ENCODE data around the gene SAXO1. TPM values are rescaled to one million over a fixed set of nuclear protein-coding genes. Genes with fewer than 3 reads are reported as not detected.
A peak's percentile ranks its signal among the peaks of the same experiment; 100 is the strongest.

SAXO1 gene
- total and polyA plus RNA-seq, 9 donors: 0.04 to 0.22 (median 0.11) TPM

- peak; percentile 85 for DNase-seq
- no peaks in the 10 kb centered on the region for H3K27me3 ChIP-seq (ENCODE audit: control insufficient read depth, insufficient read depth, low read length)
- no peaks in the 10 kb centered on the region for H3K36me3 ChIP-seq (ENCODE audit: control insufficient read depth, insufficient read depth, low read length)
- WGBS (ENCODE audit: insufficient coverage): 33% methylated on average over 1 of the region's 4 CpGs
- H3K4me3 ChIP-seq (ENCODE audit: low read length): no peak overlapping the region
- no peak overlapping the region for H3K27ac ChIP-seq (ENCODE audit: low read length)
- no peaks in the 10 kb centered on the region for H3K9me3 ChIP-seq (replicated peaks; ENCODE audit: control insufficient read depth, low read depth, low read length)
- peaks cover 15% of the 10 kb centered on the region for H3K4me1 ChIP-seq (ENCODE audit: control insufficient read depth, insufficient read depth, low read length)
These were observed 112.6 kb downstream of the SAXO1 start for GRCh38 chr9:18920141-18921084.

GRCh38 chr9:18911714-18912342 is 121.2 kb downstream of the SAXO1 start:
- 89% methylated on average over 3 of the region's 9 CpGs for whole genome bisulfite sequencing (ENCODE audit: insufficient coverage)
- no peak overlapping the region for H3K27ac ChIP-seq (ENCODE audit: low read length)
- peaks cover 19% of the 10 kb centered on the region for H3K4me1 ChIP-seq (ENCODE audit: control insufficient read depth, insufficient read depth, low read length)
- peaks cover 3% of the 10 kb centered on the region for H3K36me3 ChIP-seq (ENCODE audit: control insufficient read depth, insufficient read depth, low read length)
- DNase-seq: no peak
- H3K27me3 ChIP-seq (ENCODE audit: control insufficient read depth, insufficient read depth, low read length): no peaks in the 10 kb centered on the region
- H3K4me3 ChIP-seq (ENCODE audit: low read length): no peak overlapping the region
- H3K9me3 ChIP-seq (replicated peaks; ENCODE audit: control insufficient read depth, low read depth, low read length): no peaks in the 10 kb centered on the region

DNA sequence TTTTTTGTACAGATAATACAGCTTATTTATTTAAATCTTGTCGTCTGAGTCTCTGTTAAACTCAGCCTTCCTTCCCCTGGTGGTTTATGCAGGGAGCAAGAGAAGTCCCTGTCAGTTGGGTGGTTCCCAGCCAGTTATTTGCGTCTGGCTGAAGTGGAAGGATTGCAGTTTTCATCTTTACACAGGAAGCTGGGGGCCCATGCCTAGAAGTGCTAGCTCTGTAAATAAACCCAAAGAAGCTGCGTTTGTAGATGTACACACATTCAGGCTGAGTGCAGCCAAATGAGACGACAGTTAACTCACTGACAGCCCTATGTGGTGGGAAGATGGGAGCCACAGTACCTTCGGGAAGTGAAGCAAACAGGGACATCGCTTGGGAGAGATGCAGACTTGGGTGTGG is 122.1 kb downstream of the SAXO1 start:
- peaks cover 19% of the 10 kb centered on the region for H3K4me1 ChIP-seq (ENCODE audit: control insufficient read depth, insufficient read depth, low read length)
- WGBS (ENCODE audit: insufficient coverage): 6% methylated on average over 3 of the region's 6 CpGs
- no peak overlapping the region for H3K4me3 ChIP-seq (ENCODE audit: low read length)
- peaks cover 3% of the 10 kb centered on the region for H3K36me3 ChIP-seq (ENCODE audit: control insufficient read depth, insufficient read depth, low read length)
- no peaks in the 10 kb centered on the region for H3K27me3 ChIP-seq (ENCODE audit: control insufficient read depth, insufficient read depth, low read length)
- no peaks in the 10 kb centered on the region for H3K9me3 ChIP-seq (replicated peaks; ENCODE audit: control insufficient read depth, low read depth, low read length)
- no peak overlapping the region for H3K27ac ChIP-seq (ENCODE audit: low read length)
- DNase-seq: peak; percentile 77

GRCh38 chr9:18910435-18910834 is 122.6 kb downstream of the SAXO1 start:
- peaks cover 3% of the 10 kb centered on the region for H3K36me3 ChIP-seq (ENCODE audit: control insufficient read depth, insufficient read depth, low read length)

GRCh38 chr9:18909140-18910018 is 123.6 kb downstream of the SAXO1 start:
- DNase-seq: no peak
- Histone ChIP-seq H3K4me1 (ENCODE audit: control insufficient read depth, insufficient read depth, low read length) (peaks cover 19% of the 10 kb centered on the region), H3K27me3 (ENCODE audit: control insufficient read depth, insufficient read depth, low read length) (no peaks in the 10 kb centered on the region), H3K27ac (ENCODE audit: low read length) (no peak overlapping the region), H3K9me3 (replicated peaks; ENCODE audit: control insufficient read depth, low read depth, low read length) (no peaks in the 10 kb centered on the region), H3K36me3 (ENCODE audit: control insufficient read depth, insufficient read depth, low read length) (peaks cover 3% of the 10 kb centered on the region), H3K4me3 (ENCODE audit: low read length) (no peak overlapping the region)
- 86% methylated on average over 11 of the region's 17 CpGs for WGBS (ENCODE audit: insufficient coverage)

More at GRCh38 chr9:18910435-18910834, 122.6 kb downstream of the SAXO1 start:
- H3K9me3 ChIP-seq (replicated peaks; ENCODE audit: control insufficient read depth, low read depth, low read length): no peaks in the 10 kb centered on the region
- no peaks in the 10 kb centered on the region for H3K27me3 ChIP-seq (ENCODE audit: control insufficient read depth, insufficient read depth, low read length)
- DNase-seq: no peak
- H3K4me3 ChIP-seq (ENCODE audit: low read length): no peak overlapping the region
- peaks cover 19% of the 10 kb centered on the region for H3K4me1 ChIP-seq (ENCODE audit: control insufficient read depth, insufficient read depth, low read length)
- no CpG with 5 or more reads among the region's 2 CpGs for WGBS (ENCODE audit: insufficient coverage)
- no peak overlapping the region for H3K27ac ChIP-seq (ENCODE audit: low read length)

DNA sequence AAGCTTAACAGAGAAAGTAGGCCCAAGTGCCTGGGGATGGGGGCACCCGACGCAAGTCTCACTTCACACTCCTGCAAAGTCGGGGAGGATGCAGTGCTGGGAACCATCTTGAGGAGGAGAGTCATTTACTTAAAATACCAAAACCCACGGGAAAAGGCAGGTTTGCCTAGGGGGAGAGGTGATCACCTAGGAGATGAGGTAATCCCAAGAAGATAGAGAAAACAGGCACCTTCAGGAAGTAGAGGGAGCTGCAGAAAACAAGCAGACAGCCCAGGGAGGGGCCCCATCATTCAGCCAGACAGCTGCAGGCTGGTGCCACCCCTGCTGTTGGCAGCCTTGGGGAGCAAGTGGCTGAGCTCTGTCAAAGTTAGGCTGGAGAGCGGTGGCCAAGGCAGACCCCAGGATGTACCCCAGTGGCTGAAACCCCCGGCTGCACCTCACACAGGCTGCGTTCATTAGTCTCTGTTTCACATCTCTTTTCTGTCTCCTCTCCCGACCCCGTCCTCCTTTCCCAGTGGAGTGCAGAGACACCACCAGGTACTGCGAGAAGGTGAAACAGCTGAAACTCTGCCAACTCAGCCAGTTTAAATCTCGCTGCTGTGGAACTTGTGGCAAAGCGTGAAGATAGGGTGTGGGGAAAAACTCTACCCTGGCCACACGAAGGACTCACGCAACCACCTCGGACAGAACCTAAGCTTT is 124.9 kb downstream of the SAXO1 start:
- DNase-seq: no peak
- Histone ChIP-seq H3K36me3 (ENCODE audit: control insufficient read depth, insufficient read depth, low read length) (peaks cover 3% of the 10 kb centered on the region), H3K4me3 (ENCODE audit: low read length) (no peak overlapping the region), H3K9me3 (replicated peaks; ENCODE audit: control insufficient read depth, low read depth, low read length) (no peaks in the 10 kb centered on the region), H3K27me3 (ENCODE audit: control insufficient read depth, insufficient read depth, low read length) (no peaks in the 10 kb centered on the region), H3K27ac (ENCODE audit: low read length) (no peak overlapping the region), H3K4me1 (ENCODE audit: control insufficient read depth, insufficient read depth, low read length) (peaks cover 19% of the 10 kb centered on the region)
- WGBS (ENCODE audit: insufficient coverage): 79% methylated on average over 5 of the region's 15 CpGs

- WGBS (ENCODE audit: insufficient coverage): 97% methylated on average over 6 of the region's 9 CpGs
- Histone ChIP-seq H3K4me1 (ENCODE audit: control insufficient read depth, insufficient read depth, low read length) (peaks cover 19% of the 10 kb centered on the region), H3K36me3 (ENCODE audit: control insufficient read depth, insufficient read depth, low read length) (peaks cover 3% of the 10 kb centered on the region), H3K27me3 (ENCODE audit: control insufficient read depth, insufficient read depth, low read length) (no peaks in the 10 kb centered on the region), H3K9me3 (replicated peaks; ENCODE audit: control insufficient read depth, low read depth, low read length) (no peaks in the 10 kb centered on the region), H3K27ac (ENCODE audit: low read length) (no peak overlapping the region), H3K4me3 (ENCODE audit: low read length) (no peak overlapping the region)
- DNase-seq: no peak
These were observed 126.2 kb downstream of the SAXO1 start for GRCh38 chr9:18906656-18907395.

GRCh38 chr9:18905883-18906629 is 127.0 kb downstream of the SAXO1 start:
- 87% methylated on average over 3 of the region's 9 CpGs for WGBS (ENCODE audit: insufficient coverage)
- Histone ChIP-seq H3K27ac (ENCODE audit: low read length) (no peak overlapping the region), H3K4me1 (ENCODE audit: control insufficient read depth, insufficient read depth, low read length) (peaks cover 13% of the 10 kb centered on the region), H3K36me3 (ENCODE audit: control insufficient read depth, insufficient read depth, low read length) (peaks cover 3% of the 10 kb centered on the region), H3K27me3 (ENCODE audit: control insufficient read depth, insufficient read depth, low read length) (no peaks in the 10 kb centered on the region), H3K4me3 (ENCODE audit: low read length) (no peak overlapping the region), H3K9me3 (replicated peaks; ENCODE audit: control insufficient read depth, low read depth, low read length) (no peaks in the 10 kb centered on the region)
- no peak for DNase-seq

All from muscle of leg (tissue), 11 donors.